Measurements from ENCODE around the gene FANCE.

Gene FANCE

GRCh38 chr6:35463292-35463691 lies 11.2 kb downstream of the FANCE start:
- FAIRE-seq: no peak
- DNase-seq (ENCODE audit: insufficient read length, low spot score): no peak

GRCh38 chr6:35465646-35466045 lies 13.5 kb downstream of the FANCE start:
- FAIRE-seq: no peak
- no peak for DNase-seq (ENCODE audit: insufficient read length, low spot score)

- FAIRE-seq (peak; percentile 49), DNase-seq (ENCODE audit: insufficient read length, low spot score) (peak; percentile 97)
Observed at GRCh38 chr6:35468181-35468979, 16.2 kb downstream of the FANCE start, which contains the start of gene RPL10A. TSS of gene RPL10A (plus strand) at chr6:35468401. CDS start at chr6:35468435, 34 bp downstream.

GRCh38 chr6:35468980-35469750 lies 17.0 kb downstream of the FANCE start:
- FAIRE-seq (no peak), DNase-seq (ENCODE audit: insufficient read length, low spot score) (no peak)

GRCh38 chr6:35469751-35470662 lies 17.9 kb downstream of the FANCE start:
- DNase-seq (ENCODE audit: insufficient read length, low spot score): no peak
- no peak for FAIRE-seq

- DNase-seq (ENCODE audit: insufficient read length, low spot score): no peak
- no peak for FAIRE-seq
Observed at GRCh38 chr6:35470663-35471120, 18.6 kb downstream of the FANCE start.

GRCh38 chr6:35471836-35472345 lies 19.8 kb downstream of the FANCE start:
- DNase-seq (ENCODE audit: insufficient read length, low spot score) (no peak), FAIRE-seq (no peak)

GRCh38 chr6:35473075-35473849 lies 21.1 kb downstream of the FANCE start:
- DNase-seq (ENCODE audit: insufficient read length, low spot score) (no peak), FAIRE-seq (no peak)

GRCh38 chr6:35473850-35474130 lies 21.7 kb downstream of the FANCE start:
- FAIRE-seq: no peak
- no peak for DNase-seq (ENCODE audit: insufficient read length, low spot score)

GRCh38 chr6:35474131-35474941 lies 22.2 kb downstream of the FANCE start:
- FAIRE-seq: no peak

GRCh38 chr6:35474942-35475570 lies 22.9 kb downstream of the FANCE start:
- DNase-seq (ENCODE audit: insufficient read length, low spot score): no peak
- FAIRE-seq: no peak

More at GRCh38 chr6:35474131-35474941, 22.2 kb downstream of the FANCE start:
- DNase-seq (ENCODE audit: insufficient read length, low spot score): no peak

- no peak for FAIRE-seq
Observed at GRCh38 chr6:35475573-35475972, 23.4 kb downstream of the FANCE start.

GRCh38 chr6:35476004-35476403 lies 23.9 kb downstream of the FANCE start:
- DNase-seq (ENCODE audit: insufficient read length, low spot score): no peak
- no peak for FAIRE-seq

More at GRCh38 chr6:35475573-35475972, 23.4 kb downstream of the FANCE start:
- DNase-seq (ENCODE audit: insufficient read length, low spot score): no peak

- DNase-seq (ENCODE audit: insufficient read length, low spot score) (no peak), FAIRE-seq (no peak)
Observed at GRCh38 chr6:35477028-35477427, 24.9 kb downstream of the FANCE start.

GRCh38 chr6:35477551-35478179 lies 25.5 kb downstream of the FANCE start:
- DNase-seq (ENCODE audit: insufficient read length, low spot score): no peak
- no peak for FAIRE-seq

GRCh38 chr6:35478259-35478658 lies 26.1 kb downstream of the FANCE start:
- no peak for DNase-seq (ENCODE audit: insufficient read length, low spot score)
- no peak for FAIRE-seq

GRCh38 chr6:35480176-35480575 lies 28.0 kb downstream of the FANCE start:
- no peak for FAIRE-seq
- no peak for DNase-seq (ENCODE audit: insufficient read length, low spot score)

GRCh38 chr6:35481226-35481625 lies 29.1 kb downstream of the FANCE start:
- FAIRE-seq (no peak), DNase-seq (ENCODE audit: insufficient read length, low spot score) (no peak)

All from HTR-8/SVneo (cell line).